AG04450 (cell line): ENCODE results near the gene ERO1B. TPM values are rescaled to one million over a fixed set of nuclear protein-coding genes. Genes with fewer than 3 reads are reported as not detected.

Experiments
- CTCF ChIA-PET: fragments of 300-600, 350-600 bp; formaldehyde crosslinking; extraction: SDS; loops from one replicate; lab custom pipeline; 2022; ENCODE audit warnings: antibody characterized with exemption, inconsistent platforms; lab: Charles Lee
- POLR2A ChIA-PET: fragments of 350-600 bp; formaldehyde crosslinking; extraction: SDS; loops from one replicate; lab custom pipeline; 2021; ENCODE audit warnings: antibody characterized with exemption, inconsistent platforms; lab: Yijun Ruan, JAX
- DNase-seq: peaks from one replicate; pipeline ENCODE4 v3.0.0-alpha.2; 2011; ENCODE audit warnings: low read depth, low spot score
- H3K27ac ChIP-seq: one replicate; pipeline ENCODE4 v1.5.1; 2012; ENCODE audit warnings: low read depth, low read length, control low read depth
- H3K27me3 ChIP-seq: one replicate; pipeline ENCODE4 v1.6.0; 2012; ENCODE audit warnings: low read length; ENCODE audit not compliant: control insufficient read depth, insufficient read depth
- H3K4me3 ChIP-seq: 2 replicates; pipeline ENCODE4 v1.5.1; 2011; ENCODE audit warnings: mild to moderate bottlenecking, low read depth, low read length, control low read depth
- H3K9me3 ChIP-seq: 2 replicates; pipeline ENCODE4 v1.5.1; 2012; ENCODE audit warnings: low read length; ENCODE audit not compliant: control insufficient read depth, insufficient read depth
- CTCF ChIP-seq: IDR thresholded peaks from 2 replicates; pipeline ENCODE4 v1.5.1; 2011; ENCODE audit warnings: low read depth, low read length, control low read depth, inconsistent platforms
- polyA plus RNA-seq: library from polyadenylated mRNA; depleted of rRNA; stranded (reverse); fragments of >200 nt; gene quantifications from 2 replicates; pipeline ENCODE4 v1.2.3, GENCODE V29; 2011

ERO1B gene
- polyA plus RNA-seq, 1 experiment: 2.2 TPM

GRCh38 chr1:236301958-236302335 lies 20.2 kb upstream of the ERO1B start:
- no peak overlapping the region for H3K27ac ChIP-seq
- POLR2A ChIA-PET: no interaction called here
- TF ChIP-seq CTCF: no peak
- no peaks in the 10 kb centered on the region for H3K9me3 ChIP-seq
- no peaks in the 10 kb centered on the region for H3K27me3 ChIP-seq
- H3K4me3 ChIP-seq: no peak overlapping the region
- CTCF ChIA-PET: no interaction called here
- DNase-seq: no peak

- DNase-seq: no peak
- CTCF ChIA-PET: interaction anchor here (0.7 kb wide), 1 partner anchor 177 kb away, joined by 4 read pairs; no protein-coding TSS in a partner anchor
- Histone ChIP-seq H3K27ac (no peak overlapping the region), H3K9me3 (no peaks in the 10 kb centered on the region), H3K27me3 (no peaks in the 10 kb centered on the region), H3K4me3 (no peak overlapping the region)
- TF ChIP-seq CTCF: no peak
- POLR2A ChIA-PET: no interaction called here
Measured at GRCh38 chr1:236301080-236301957, 19.6 kb upstream of the ERO1B start.

- Histone ChIP-seq H3K27me3 (no peaks in the 10 kb centered on the region), H3K9me3 (no peaks in the 10 kb centered on the region), H3K4me3 (no peak overlapping the region), H3K27ac (no peak overlapping the region)
- POLR2A ChIA-PET: no interaction called here
- CTCF ChIA-PET: no interaction called here
- no peak for TF ChIP-seq CTCF
- no peak for DNase-seq
Measured at GRCh38 chr1:236297161-236297560, 15.4 kb upstream of the ERO1B start.

GRCh38 chr1:236292425-236292824 lies 10.7 kb upstream of the ERO1B start:
- CTCF ChIA-PET: no interaction called here
- TF ChIP-seq CTCF: no peak
- DNase-seq: no peak
- peaks cover 3% of the 10 kb centered on the region for H3K27me3 ChIP-seq
- no peak overlapping the region for H3K4me3 ChIP-seq
- POLR2A ChIA-PET: no interaction called here
- no peaks in the 10 kb centered on the region for H3K9me3 ChIP-seq
- H3K27ac ChIP-seq: no peak overlapping the region

- TF ChIP-seq CTCF: no peak
- CTCF ChIA-PET: no interaction called here
- POLR2A ChIA-PET: no interaction called here
Measured at GRCh38 chr1:236289492-236290131, 7.9 kb upstream of the ERO1B start.

More at GRCh38 chr1:236289492-236290131, 7.9 kb upstream of the ERO1B start:
- DNase-seq: no peak
- H3K4me3 ChIP-seq: no peak overlapping the region
- H3K27me3 ChIP-seq: peaks cover 5% of the 10 kb centered on the region
- H3K9me3 ChIP-seq: no peaks in the 10 kb centered on the region
- no peak overlapping the region for H3K27ac ChIP-seq
